Measurements from ENCODE around the gene ETS2. TPM values are rescaled to one million over a fixed set of nuclear protein-coding genes. Genes with fewer than 3 reads are reported as not detected.

Gene ETS2
- total and polyA plus RNA-seq, 2 of the 4 experiments (the other 2 are of a cell fraction) = 21.3 to 21.7 TPM

- Histone ChIP-seq H3K23ac (ENCODE audit: low read depth, low read length) (peak overlapping the region; percentile 92), H2BK5ac (ENCODE audit: low read depth, low read length, poor library complexity, severe bottlenecking) (peak overlapping the region; percentile 89), H2AK5ac (ENCODE audit: low read depth, low read length) (peak overlapping the region; percentile 93), H4K91ac (ENCODE audit: insufficient read depth, low read depth, low read length) (peak overlapping the region; percentile 91), H2AK9ac (replicated peaks; ENCODE audit: low read depth, low read length, poor library complexity) (peak overlapping the region; percentile 57), H3K27me3 (ENCODE audit: control insufficient read depth, insufficient read depth, low read length) (no peaks in the 10 kb centered on the region), H4K5ac (ENCODE audit: low read depth, low read length) (peak overlapping the region; percentile 73), H3K4me3 (ENCODE audit: insufficient read depth, low read depth, low read length) (no peak overlapping the region), H2BK15ac (ENCODE audit: low read depth, low read length) (peak overlapping the region; percentile 93; the same call in 2 of the 3 replicates), H4K8ac (ENCODE audit: low read depth in 2 of 2, low read length in 2 of 2) (peak overlapping the region; percentile 53 to 85), H2BK20ac (ENCODE audit: low read depth, low read length) (peak overlapping the region; percentile 94), H3K79me1 (ENCODE audit: low read depth in 1 of 2, low read length in 2 of 2) (peaks cover 0 to 10% of the 10 kb centered on the region in 2 experiments; a peak in 1 of 4 replicates), H3K4me2 (ENCODE audit: low read depth, low read length) (peak overlapping the region; percentile 79), H4K20me1 (ENCODE audit: insufficient read depth, low read length) (no peaks in the 10 kb centered on the region), H3K9me3 (ENCODE audit: control insufficient read depth, insufficient read depth, low read length) (no peaks in the 10 kb centered on the region; the same call in 1 of the 2 replicates), H3K18ac (ENCODE audit: low read depth, low read length) (peak overlapping the region; percentile 90), H2BK120ac (ENCODE audit: low read depth, low read length) (peak overlapping the region; percentile 98), H3K56ac (ENCODE audit: extremely low read depth, insufficient read depth, low read length) (peak overlapping the region; percentile 79), H3K9me1 (ENCODE audit: insufficient read depth, low read length) (peaks cover 27% of the 10 kb centered on the region), H3K14ac (replicated peaks; ENCODE audit: low read depth, low read length) (peak overlapping the region; percentile 89), H2AFZ (replicated peaks; ENCODE audit: low read length, poor library complexity) (peak overlapping the region; percentile 75), H3K36me3 (ENCODE audit: control insufficient read depth, insufficient read depth, low read length) (no peaks in the 10 kb centered on the region), H3K4me1 (ENCODE audit: control insufficient read depth, insufficient read depth, low read length) (peaks cover 28% of the 10 kb centered on the region), H3K9ac (ENCODE audit: low read depth, low read length) (peak overlapping the region; percentile 3; the same call in 1 of the 2 replicates), H3K4ac (ENCODE audit: low read depth, low read length) (peak overlapping the region; percentile 97), H3K27ac (ENCODE audit: insufficient read depth, low read length) (peak overlapping the region; percentile 92)
- WGBS, 2 experiments (ENCODE audit: extremely low coverage in 2 of 2, insufficient read length in 1 of 2) = 47% methylated on average over 4 of the region's 18 CpGs; no CpG with 5 or more reads in 1 of the 2 experiments
- intact Hi-C loops (cut with micrococcal nuclease) (loop anchor here (1.0 kb wide), 1 partner anchor 32 kb away; the partner anchor contains the start of gene ETS2), in situ Hi-C loops (cut with MboI; ENCODE audit: low sequenced_read_pairs) (no loop called here), dilution Hi-C loops (cut with HindIII; ENCODE audit: low sequenced_read_pairs, unreplicated experiment) (no loop called here)
- TF ChIP-seq POLR2A (IDR thresholded peaks at IDR 0.05; ENCODE audit: low read depth, low read length) (0 out of 2 replicates have a peak, but pooled peaks have one; percentile 7), RCOR1 (IDR thresholded peaks at IDR 0.05; ENCODE audit: insufficient replicate concordance, low read length) (peak; percentile 57), CEBPB (IDR thresholded peaks at IDR 0.05; ENCODE audit: low read depth, low read length) (peak; percentile 29), USF2 (IDR thresholded peaks at IDR 0.05; ENCODE audit: low read depth, low read length) (peak; percentile 72), MXI1 (IDR thresholded peaks at IDR 0.05; ENCODE audit: borderline replicate concordance, low read depth, low read length) (peak; percentile 4; the same call in 1 of the 2 replicates), CTCF (conservative IDR thresholded peaks at IDR 0.05; ENCODE audit: low read depth, low read length) (no peak), MAFK (IDR thresholded peaks at IDR 0.05; ENCODE audit: low read depth, low read length) (peak; percentile 33; the same call in 1 of the 2 replicates), MAZ (IDR thresholded peaks at IDR 0.05; ENCODE audit: borderline replicate concordance, low read depth, low read length) (no peak; the same call in 1 of the 2 replicates), NFE2L2 (IDR thresholded peaks at IDR 0.05; ENCODE audit: low read depth, low read length) (peak; percentile 24; the same call in 1 of the 2 replicates), BHLHE40 (IDR thresholded peaks at IDR 0.05; ENCODE audit: low read depth, low read length) (peak; percentile 56), FOS (IDR thresholded peaks at IDR 0.05; ENCODE audit: low read depth, low read length) (peak; percentile 95), CHD1 (IDR thresholded peaks at IDR 0.05; ENCODE audit: low read depth, low read length) (no peak), RFX5 (IDR thresholded peaks at IDR 0.05; ENCODE audit: low read depth, low read length) (no peak), RAD21 (IDR thresholded peaks at IDR 0.05; ENCODE audit: low read length) (peak; percentile 11; the same call in 1 of the 2 replicates)
- peak; percentile 99 for DNase-seq
- CTCF ChIA-PET = interaction anchor here (0.5 kb wide), 2 partner anchors 9 to 146 kb away, joined by 4 read pairs; no protein-coding TSS in a partner anchor
- peak; percentile 77 for ATAC-seq (ENCODE audit: low read depth)
- POLR2A ChIA-PET (ENCODE audit: unreplicated experiment) = no interaction called here
- BruUV-seq (replicated peaks) = no TSS peak
Measured at GRCh38 chr21:38773099-38774061, 32.3 kb upstream of the ETS2 start.

All from IMR-90 (cell line).